Measurements from ENCODE around the gene LONP2. TPM values are rescaled to one million over a fixed set of nuclear protein-coding genes. Genes with fewer than 3 reads are reported as not detected.

LONP2 gene
- polyA plus RNA-seq, 2 of the 4 experiments (the other 2 are of a cell fraction): 27.8 to 51.3 TPM

DNA sequence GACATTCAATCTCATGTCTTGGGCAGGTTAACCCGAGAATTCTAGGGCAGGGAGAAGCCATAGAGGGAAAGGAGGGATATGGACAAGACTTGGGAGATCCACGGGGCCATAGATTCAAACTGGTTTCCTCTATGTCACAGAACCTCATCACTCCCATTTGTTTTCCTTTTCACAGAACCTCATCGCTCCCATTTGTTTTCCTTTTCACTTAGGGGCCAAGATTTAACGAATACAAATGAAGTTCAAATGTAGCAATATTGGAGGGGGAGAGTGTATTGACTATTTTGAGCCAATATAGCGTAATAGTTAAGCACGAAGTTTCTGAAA, 39.3 kb upstream of the LONP2 start:
- Histone ChIP-seq H3K9me3 (no peaks in the 10 kb centered on the region), H3K27ac (peak overlapping the region; percentile 64 to 65), H3K4me3 (no peak overlapping the region), H3K4me1 (peaks cover 32% of the 10 kb centered on the region), H3K4me2 (peak overlapping the region; percentile 69)
- ChIA-PET POLR2A (no interaction called here), CTCF (no interaction called here)
- DNase-seq (ENCODE audit: low read depth in 1 of 2, low spot score in 1 of 2) (no peak), FAIRE-seq (no peak), ATAC-seq (no peak)
- TF ChIP-seq CHD2 (IDR thresholded peaks at IDR 0.05; ENCODE audit: low read length, partially characterized antibody) (no peak), TFCP2L1 (CRISPR knock-in tag; IDR thresholded peaks at IDR 0.05) (no peak)
- TF ChIP-seq, protein P1, sequence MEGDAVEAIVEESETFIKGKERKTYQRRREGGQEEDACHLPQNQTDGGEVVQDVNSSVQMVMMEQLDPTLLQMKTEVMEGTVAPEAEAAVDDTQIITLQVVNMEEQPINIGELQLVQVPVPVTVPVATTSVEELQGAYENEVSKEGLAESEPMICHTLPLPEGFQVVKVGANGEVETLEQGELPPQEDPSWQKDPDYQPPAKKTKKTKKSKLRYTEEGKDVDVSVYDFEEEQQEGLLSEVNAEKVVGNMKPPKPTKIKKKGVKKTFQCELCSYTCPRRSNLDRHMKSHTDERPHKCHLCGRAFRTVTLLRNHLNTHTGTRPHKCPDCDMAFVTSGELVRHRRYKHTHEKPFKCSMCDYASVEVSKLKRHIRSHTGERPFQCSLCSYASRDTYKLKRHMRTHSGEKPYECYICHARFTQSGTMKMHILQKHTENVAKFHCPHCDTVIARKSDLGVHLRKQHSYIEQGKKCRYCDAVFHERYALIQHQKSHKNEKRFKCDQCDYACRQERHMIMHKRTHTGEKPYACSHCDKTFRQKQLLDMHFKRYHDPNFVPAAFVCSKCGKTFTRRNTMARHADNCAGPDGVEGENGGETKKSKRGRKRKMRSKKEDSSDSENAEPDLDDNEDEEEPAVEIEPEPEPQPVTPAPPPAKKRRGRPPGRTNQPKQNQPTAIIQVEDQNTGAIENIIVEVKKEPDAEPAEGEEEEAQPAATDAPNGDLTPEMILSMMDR (IDR thresholded peaks at IDR 0.05): no peak
- 54% methylated on average over 6 of the region's 6 CpGs for WGBS (ENCODE audit: missing lambda C conversion rate)

DNA sequence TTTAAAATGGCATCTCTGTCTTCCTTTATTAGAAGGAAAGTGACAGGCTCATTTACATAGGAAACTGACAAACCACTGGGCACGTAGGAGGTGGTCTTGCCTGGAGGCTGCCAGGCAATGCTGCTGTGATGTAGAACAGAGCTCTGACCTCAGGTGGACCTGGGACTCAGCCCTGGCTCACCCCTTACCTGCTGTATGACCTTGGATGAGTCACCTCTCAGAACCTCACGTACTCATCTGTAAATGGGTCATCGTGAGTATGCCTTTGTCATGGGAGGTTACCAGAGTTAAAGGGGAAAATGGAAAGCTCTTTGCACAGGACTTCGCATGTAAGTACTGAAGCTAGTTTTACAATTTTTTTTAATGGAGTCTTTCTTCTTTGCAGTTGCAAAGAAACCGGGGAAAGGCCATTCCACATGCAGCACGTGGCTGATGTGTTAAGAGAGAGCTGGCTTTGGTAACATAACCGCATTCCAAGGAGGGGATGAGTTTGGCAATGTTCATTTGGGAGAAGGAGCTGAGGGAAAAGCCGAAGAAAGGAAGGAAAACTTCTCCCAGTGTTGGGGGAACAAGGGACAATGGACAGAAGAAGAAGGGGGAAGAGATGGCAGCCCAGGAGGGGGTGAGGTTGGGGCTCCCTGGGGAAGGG, 37.4 kb upstream of the LONP2 start:
- POLR2A ChIA-PET: no interaction called here
- TF ChIP-seq TFCP2L1 (CRISPR knock-in tag; IDR thresholded peaks at IDR 0.05) (no peak), CHD4 (IDR thresholded peaks at IDR 0.05; ENCODE audit: borderline replicate concordance) (no peak), FOSL2 (IDR thresholded peaks at IDR 0.05) (no peak), FOSL2 (CRISPR knock-in tag; IDR thresholded peaks at IDR 0.05) (peak; percentile 29; the same call in 1 of the 2 replicates)
- CTCF ChIA-PET: no interaction called here
- peak overlapping the region; percentile 6; the same call in 1 of the 3 replicates for H3K4me2 ChIP-seq
- H3K4me3 ChIP-seq: no peak overlapping the region
- H3K27ac ChIP-seq: peak overlapping the region; percentile 26 to 32; a peak in 1 of 6 replicates
- DNase-seq (ENCODE audit: low read depth in 1 of 2, low spot score in 1 of 2): no peak
- no peak for ATAC-seq
- 55% methylated on average over 8 of the region's 8 CpGs for WGBS (ENCODE audit: missing lambda C conversion rate)
- no peak for FAIRE-seq
- H3K9me3 ChIP-seq: no peaks in the 10 kb centered on the region
- peaks cover 32% of the 10 kb centered on the region for H3K4me1 ChIP-seq

DNA sequence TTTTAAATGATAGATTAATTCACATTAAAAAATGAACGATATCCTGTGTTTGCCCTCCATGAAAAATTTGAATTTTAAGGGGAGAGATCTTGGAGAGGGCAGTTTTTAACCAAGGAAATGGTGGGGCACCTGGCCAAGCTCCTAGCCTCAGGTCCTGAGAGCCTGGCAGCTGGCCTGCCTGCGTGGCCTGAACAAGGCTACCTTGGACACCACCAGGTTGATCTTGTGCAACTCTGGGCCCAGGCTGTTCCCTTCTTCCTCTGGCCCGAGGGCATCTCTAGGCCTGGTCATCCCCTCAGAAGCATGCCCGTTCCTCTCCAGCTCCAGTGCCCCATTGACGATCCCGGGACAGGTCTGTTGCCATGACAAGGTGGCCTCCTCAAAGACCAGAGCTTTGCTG, 33.4 kb upstream of the LONP2 start:
- Histone ChIP-seq H3K9me3 (no peaks in the 10 kb centered on the region), H3K4me3 (no peak overlapping the region), H3K4me2 (no peak overlapping the region), H3K27ac (no peak overlapping the region), H3K4me1 (peaks cover 7% of the 10 kb centered on the region)
- DNase-seq (ENCODE audit: low read depth in 1 of 2, low spot score in 1 of 2) (no peak), FAIRE-seq (no peak), ATAC-seq (no peak)
- CTCF ChIA-PET: interaction anchor here (0.5 to 1.0 kb wide), 2 partner anchors 167 to 412 kb away, joined by 3 to 4 read pairs; no protein-coding TSS in a partner anchor
- 55% methylated on average over 6 of the region's 6 CpGs for WGBS (ENCODE audit: missing lambda C conversion rate)
- POLR2A ChIA-PET: no interaction called here
- no peak for TF ChIP-seq RFX5 (IDR thresholded peaks at IDR 0.05)
- TF ChIP-seq RCOR1 (IDR thresholded peaks at IDR 0.05; ENCODE audit: low read depth, low read length): no peak
- no peak for TF ChIP-seq JUNB (IDR thresholded peaks at IDR 0.05)
- no peak for TF ChIP-seq NFE2L2 (conservative IDR thresholded peaks at IDR 0.05; ENCODE audit: low read length)
- TF ChIP-seq, protein P2, sequence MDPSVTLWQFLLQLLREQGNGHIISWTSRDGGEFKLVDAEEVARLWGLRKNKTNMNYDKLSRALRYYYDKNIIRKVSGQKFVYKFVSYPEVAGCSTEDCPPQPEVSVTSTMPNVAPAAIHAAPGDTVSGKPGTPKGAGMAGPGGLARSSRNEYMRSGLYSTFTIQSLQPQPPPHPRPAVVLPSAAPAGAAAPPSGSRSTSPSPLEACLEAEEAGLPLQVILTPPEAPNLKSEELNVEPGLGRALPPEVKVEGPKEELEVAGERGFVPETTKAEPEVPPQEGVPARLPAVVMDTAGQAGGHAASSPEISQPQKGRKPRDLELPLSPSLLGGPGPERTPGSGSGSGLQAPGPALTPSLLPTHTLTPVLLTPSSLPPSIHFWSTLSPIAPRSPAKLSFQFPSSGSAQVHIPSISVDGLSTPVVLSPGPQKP (IDR thresholded peaks at IDR 0.05; ENCODE audit: low read depth, low read length): no peak
- TF ChIP-seq ZFP36 (IDR thresholded peaks at IDR 0.05; ENCODE audit: borderline replicate concordance, partially characterized antibody): no peak

DNA sequence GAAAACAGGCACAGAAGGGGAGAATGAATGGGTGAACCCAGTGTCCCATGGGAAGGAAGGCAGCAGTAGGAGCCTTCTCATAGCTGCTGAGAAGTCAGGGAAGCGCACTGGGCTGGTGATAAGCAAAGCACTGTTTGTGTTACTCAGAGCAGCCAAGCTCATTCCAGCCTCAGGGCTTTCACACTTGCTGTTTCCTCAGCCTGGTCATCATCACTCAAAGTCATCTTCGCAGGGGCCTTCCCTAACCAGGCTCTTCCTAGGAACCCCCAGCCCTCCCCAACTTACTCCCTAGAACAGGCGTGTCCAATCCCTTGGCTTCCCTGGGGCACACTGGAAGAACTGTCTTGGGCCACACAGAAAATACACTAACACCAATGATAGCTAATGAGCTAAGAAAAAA, 32.1 kb upstream of the LONP2 start:
- ChIA-PET POLR2A (no interaction called here), CTCF (interaction anchor here (0.6 to 1.3 kb wide), 6 partner anchors 12 to 1075 kb away, joined by 3 to 4 read pairs (median 4); no protein-coding TSS in a partner anchor)
- Histone ChIP-seq H3K9me3 (no peaks in the 10 kb centered on the region), H3K4me2 (no peak overlapping the region), H3K4me1 (no peaks in the 10 kb centered on the region; the same call in 2 of the 3 replicates), H3K4me3 (no peak overlapping the region), H3K27ac (no peak overlapping the region)
- TF ChIP-seq, protein P3, sequence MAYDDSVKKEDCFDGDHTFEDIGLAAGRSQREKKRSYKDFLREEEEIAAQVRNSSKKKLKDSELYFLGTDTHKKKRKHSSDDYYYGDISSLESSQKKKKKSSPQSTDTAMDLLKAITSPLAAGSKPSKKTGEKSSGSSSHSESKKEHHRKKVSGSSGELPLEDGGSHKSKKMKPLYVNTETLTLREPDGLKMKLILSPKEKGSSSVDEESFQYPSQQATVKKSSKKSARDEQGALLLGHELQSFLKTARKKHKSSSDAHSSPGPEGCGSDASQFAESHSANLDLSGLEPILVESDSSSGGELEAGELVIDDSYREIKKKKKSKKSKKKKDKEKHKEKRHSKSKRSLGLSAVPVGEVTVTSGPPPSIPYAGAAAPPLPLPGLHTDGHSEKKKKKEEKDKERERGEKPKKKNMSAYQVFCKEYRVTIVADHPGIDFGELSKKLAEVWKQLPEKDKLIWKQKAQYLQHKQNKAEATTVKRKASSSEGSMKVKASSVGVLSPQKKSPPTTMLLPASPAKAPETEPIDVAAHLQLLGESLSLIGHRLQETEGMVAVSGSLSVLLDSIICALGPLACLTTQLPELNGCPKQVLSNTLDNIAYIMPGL (CRISPR knock-in tag; IDR thresholded peaks at IDR 0.05; ENCODE audit: borderline replicate concordance): no peak
- TF ChIP-seq, protein P4, sequence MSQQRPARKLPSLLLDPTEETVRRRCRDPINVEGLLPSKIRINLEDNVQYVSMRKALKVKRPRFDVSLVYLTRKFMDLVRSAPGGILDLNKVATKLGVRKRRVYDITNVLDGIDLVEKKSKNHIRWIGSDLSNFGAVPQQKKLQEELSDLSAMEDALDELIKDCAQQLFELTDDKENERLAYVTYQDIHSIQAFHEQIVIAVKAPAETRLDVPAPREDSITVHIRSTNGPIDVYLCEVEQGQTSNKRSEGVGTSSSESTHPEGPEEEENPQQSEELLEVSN (IDR thresholded peaks at IDR 0.05; ENCODE audit: borderline replicate concordance, low read depth): no peak
- TF ChIP-seq TFCP2L1 (CRISPR knock-in tag; IDR thresholded peaks at IDR 0.05): no peak
- TF ChIP-seq HEYL (CRISPR knock-in tag; IDR thresholded peaks at IDR 0.05): no peak
- FAIRE-seq (no peak), ATAC-seq (no peak), DNase-seq (ENCODE audit: low read depth in 1 of 2, low spot score in 1 of 2) (no peak)
- whole genome bisulfite sequencing (ENCODE audit: missing lambda C conversion rate): 82% methylated on average over 3 of the region's 3 CpGs
